Fibroblast of pulmonary artery (primary cell): Measurements from ENCODE around the gene VPS13D.

ENCODE experiments used
- DNase-seq: peaks from one replicate; pipeline ENCODE4 v3.0.0-alpha.2; 2010; ENCODE audit warnings: low read depth
- H3K4me3 ChIP-seq: replicated peaks from 2 replicates; pipeline ENCODE4 v1.5.1; 2011; ENCODE audit warnings: low read depth, mild to moderate bottlenecking, control low read depth, low read length, moderate library complexity
- TF ChIP-seq, protein P1 (sequence below): IDR thresholded peaks from 2 replicates; pipeline ENCODE4 v1.5.1; 2011; ENCODE audit warnings: mild to moderate bottlenecking, control low read depth, low read length, inconsistent platforms; ENCODE audit errors: missing control alignments

VPS13D gene

DNA sequence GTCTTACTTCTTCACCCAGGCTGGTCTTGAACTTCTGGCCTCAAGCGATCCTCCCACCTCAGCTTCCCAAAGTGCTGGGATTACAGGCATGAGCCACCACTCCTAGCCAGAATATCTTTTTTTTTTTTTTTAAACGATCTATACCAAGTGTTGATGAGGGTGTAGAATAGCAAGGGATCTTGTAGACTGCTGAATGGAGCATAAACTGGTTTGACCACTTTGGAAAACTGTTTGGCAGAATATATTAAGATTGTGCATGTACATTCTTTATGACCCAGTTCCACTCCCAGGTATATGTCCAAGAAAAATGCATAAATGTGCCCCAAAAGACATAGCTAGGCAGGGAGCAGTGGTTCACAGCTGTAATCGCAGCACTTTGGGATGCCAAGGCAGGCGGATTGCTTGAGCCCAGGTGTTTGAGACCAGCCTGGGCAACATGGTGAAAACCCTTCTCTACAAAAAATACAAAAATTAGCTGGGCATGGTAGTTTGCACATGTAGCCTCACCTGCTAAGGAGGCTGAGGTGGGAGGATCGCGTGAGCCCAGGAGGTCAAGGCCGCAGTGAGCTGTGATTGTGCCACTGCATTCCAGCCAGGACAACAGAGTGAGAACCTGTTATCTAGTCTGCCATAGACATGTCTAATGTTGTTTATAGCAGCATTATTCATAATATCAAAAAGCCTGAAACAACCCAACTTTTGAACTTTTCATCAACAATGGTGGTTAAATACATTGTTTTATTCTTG is 184.0 kb downstream of the VPS13D start:
- TF ChIP-seq, protein P1, sequence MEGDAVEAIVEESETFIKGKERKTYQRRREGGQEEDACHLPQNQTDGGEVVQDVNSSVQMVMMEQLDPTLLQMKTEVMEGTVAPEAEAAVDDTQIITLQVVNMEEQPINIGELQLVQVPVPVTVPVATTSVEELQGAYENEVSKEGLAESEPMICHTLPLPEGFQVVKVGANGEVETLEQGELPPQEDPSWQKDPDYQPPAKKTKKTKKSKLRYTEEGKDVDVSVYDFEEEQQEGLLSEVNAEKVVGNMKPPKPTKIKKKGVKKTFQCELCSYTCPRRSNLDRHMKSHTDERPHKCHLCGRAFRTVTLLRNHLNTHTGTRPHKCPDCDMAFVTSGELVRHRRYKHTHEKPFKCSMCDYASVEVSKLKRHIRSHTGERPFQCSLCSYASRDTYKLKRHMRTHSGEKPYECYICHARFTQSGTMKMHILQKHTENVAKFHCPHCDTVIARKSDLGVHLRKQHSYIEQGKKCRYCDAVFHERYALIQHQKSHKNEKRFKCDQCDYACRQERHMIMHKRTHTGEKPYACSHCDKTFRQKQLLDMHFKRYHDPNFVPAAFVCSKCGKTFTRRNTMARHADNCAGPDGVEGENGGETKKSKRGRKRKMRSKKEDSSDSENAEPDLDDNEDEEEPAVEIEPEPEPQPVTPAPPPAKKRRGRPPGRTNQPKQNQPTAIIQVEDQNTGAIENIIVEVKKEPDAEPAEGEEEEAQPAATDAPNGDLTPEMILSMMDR = no peak
- DNase-seq = no peak
- H3K4me3 ChIP-seq = no peak overlapping the region

DNA sequence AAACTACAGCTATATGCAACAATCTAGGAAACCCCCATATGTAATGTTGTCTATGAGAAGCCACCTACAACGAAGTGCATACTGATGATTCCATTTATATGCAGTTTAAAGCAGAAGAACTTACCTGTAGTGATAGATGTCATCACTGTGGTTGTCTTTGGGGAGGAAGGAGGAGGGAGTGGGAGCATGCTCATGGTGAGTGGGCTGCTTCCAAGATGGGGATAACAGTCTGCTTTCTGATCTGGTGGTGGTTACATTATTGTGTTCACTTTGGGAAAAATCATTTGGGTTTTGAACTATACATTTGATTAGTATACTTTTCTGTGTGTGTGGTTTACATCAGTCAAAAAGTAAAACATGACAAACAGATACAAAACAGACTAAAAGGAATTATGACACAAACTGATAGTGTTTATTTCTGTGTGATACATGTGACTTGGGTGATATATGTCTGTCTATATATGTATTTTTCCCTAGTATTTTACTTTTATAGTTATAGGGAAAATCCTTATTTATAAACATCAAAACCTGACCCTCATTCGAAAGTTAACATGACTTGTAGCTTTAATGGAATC is 184.7 kb downstream of the VPS13D start:
- TF ChIP-seq, protein P1 = no peak

DNA sequence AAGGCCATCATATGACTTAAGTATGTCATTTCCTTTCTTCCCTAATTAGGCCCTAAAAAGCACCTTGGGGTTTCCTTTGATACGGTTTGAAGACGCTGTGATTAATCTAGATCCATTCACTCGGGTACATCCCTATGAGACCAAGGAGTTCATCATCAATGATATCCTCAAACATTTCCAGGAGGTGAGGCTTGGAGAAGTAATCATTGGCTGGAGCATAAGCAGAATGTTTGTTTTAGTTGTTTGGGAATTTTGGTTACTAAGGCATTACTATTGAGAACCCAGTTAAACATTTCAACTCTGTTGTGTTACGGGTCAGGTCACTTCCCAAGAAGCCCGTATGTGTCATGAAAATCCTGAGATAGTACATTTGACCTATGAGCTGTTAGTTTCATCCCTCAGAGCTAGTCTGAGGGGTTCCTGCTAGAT is 185.2 kb downstream of the VPS13D start:
- DNase-seq = peak; percentile 11
- TF ChIP-seq, protein P1 = no peak
- no peak overlapping the region for H3K4me3 ChIP-seq

More for the DNA sequence above, 184.7 kb downstream of the VPS13D start:
- H3K4me3 ChIP-seq = no peak overlapping the region
- no peak for DNase-seq

DNA sequence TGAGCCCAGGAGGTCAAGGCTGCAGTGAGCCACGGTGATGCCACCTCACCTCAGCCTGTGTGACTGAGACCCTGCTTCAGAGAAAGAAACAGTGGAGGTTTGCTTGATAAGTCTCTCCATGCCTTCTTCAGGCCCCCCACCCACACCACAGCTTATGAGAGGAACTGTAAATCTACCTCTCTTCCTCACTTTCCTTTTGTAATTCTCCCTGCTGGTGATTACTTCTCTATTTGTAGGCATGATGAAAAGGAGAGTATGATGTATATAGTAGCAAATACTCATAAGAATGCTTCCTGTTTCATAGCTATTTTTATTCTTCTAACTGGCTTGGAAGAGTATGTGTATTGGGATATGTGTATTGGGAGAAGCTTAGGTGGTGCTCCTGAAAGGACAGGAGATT is 186.3 kb downstream of the VPS13D start:
- no peak overlapping the region for H3K4me3 ChIP-seq
- TF ChIP-seq, protein P1 = no peak

DNA sequence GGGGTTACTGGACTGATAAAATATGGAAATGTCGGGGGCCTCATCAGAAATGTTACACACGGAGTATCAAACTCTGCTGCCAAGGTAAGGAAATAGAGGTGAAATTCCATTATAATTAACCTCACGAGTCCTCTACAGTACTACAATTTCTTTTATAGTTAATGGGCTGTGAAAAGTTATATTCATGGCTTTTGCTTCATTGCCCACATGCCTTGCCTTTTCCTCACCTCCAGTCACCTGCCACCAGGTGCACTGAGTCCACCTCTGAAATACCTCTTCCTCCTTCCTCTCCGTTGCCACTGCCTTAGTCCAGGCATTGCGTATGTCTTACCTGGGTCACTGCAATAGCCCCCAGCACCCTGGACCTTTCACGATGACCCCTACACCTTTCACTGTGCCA is 186.9 kb downstream of the VPS13D start:
- TF ChIP-seq, protein P1 = no peak
- no peak overlapping the region for H3K4me3 ChIP-seq
- no peak for DNase-seq

More for the DNA sequence above, 186.3 kb downstream of the VPS13D start:
- no peak for DNase-seq

DNA sequence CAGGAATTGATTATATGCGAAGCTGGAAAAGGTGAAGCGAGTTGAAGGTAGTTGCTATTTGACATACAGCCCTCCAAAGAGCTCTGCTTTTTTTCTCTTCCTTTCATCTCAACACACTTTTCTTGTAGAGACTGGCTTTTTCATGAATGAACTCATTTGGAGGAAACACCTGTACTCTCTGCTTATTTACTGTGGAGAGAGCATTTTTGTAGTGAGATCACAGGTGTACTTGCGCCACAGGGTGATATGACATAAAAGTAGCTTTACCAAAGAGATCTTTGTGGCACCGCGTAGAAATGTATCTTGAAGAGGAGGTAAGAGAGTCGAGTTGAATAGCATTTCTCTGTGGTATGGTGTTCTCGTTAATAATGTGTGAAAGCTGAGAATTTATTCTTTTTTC is 187.6 kb downstream of the VPS13D start:
- no peak overlapping the region for H3K4me3 ChIP-seq
- DNase-seq = no peak
- TF ChIP-seq, protein P1 = no peak
